IMR-90 (cell line): Measurements from ENCODE around the gene FRYL. TPM values are rescaled to one million over a fixed set of nuclear protein-coding genes. Genes with fewer than 3 reads are reported as not detected.

Source experiments
- ATAC-seq: fragments of 200-7000 bp; cut with Tn5 transposase; 2 replicates; pipeline ENCODE4 v1.9.1; 2020; ENCODE audit warnings: low read depth, mild to moderate bottlenecking, moderate library complexity
- BruUV-seq: library from RNA; stranded (reverse); fragments of 400-500 nt; replicated peaks from 2 replicates; lab custom pipeline; 2021; lab: Mats Ljungman, UMichigan
- CTCF ChIA-PET: fragments of 300-600 bp; formaldehyde crosslinking; extraction: SDS; loops from one replicate; lab custom pipeline; 2021; ENCODE audit warnings: antibody characterized with exemption; lab: Yijun Ruan, JAX
- POLR2A ChIA-PET: fragments of 300-600 bp; sonication (Branson Sonifier 250); formaldehyde crosslinking; loops from one replicate; lab custom pipeline; 2022; ENCODE audit warnings: antibody characterized with exemption; ENCODE audit not compliant: unreplicated experiment; lab: Charles Lee
- DNase-seq: peaks from one replicate; pipeline ENCODE4 v3.0.0; 2013
- H2AFZ ChIP-seq: replicated peaks from 2 replicates; pipeline ENCODE3; 2013; ENCODE audit warnings: low read length, mild to moderate bottlenecking; ENCODE audit not compliant: poor library complexity
- H2AK5ac ChIP-seq: 2 replicates; pipeline ENCODE4 v1.6.1; 2013; ENCODE audit warnings: low read depth, low read length, inconsistent platforms
- H2AK9ac ChIP-seq: replicated peaks from 2 replicates; pipeline ENCODE3; 2013; ENCODE audit warnings: mild to moderate bottlenecking, low read depth, low read length, moderate library complexity; ENCODE audit not compliant: poor library complexity
- H2BK120ac ChIP-seq: 2 replicates; pipeline ENCODE4 v1.6.1; 2013; ENCODE audit warnings: low read depth, low read length, inconsistent platforms
- H2BK15ac ChIP-seq: 3 replicates; pipeline ENCODE4 v1.6.1; 2013; ENCODE audit warnings: low read depth, low read length, inconsistent platforms
- H2BK20ac ChIP-seq: 2 replicates; pipeline ENCODE4 v1.6.1; 2013; ENCODE audit warnings: low read depth, mild to moderate bottlenecking, inconsistent platforms, low read length, moderate library complexity
- H2BK5ac ChIP-seq: 2 replicates; pipeline ENCODE4 v1.6.1; 2013; ENCODE audit warnings: mild to moderate bottlenecking, low read depth, low read length, inconsistent platforms; ENCODE audit not compliant: poor library complexity, severe bottlenecking
- H3K14ac ChIP-seq: replicated peaks from 2 replicates; pipeline ENCODE4 v1.6.1; 2013; ENCODE audit warnings: low read depth, low read length, inconsistent platforms
- H3K18ac ChIP-seq: 2 replicates; pipeline ENCODE4 v1.6.1; 2013; ENCODE audit warnings: low read depth, low read length, control low read depth
- H3K23ac ChIP-seq: 2 replicates; pipeline ENCODE4 v1.6.1; 2013; ENCODE audit warnings: low read depth, low read length, inconsistent platforms
- H3K27ac ChIP-seq: 2 replicates; pipeline ENCODE4 v1.5.1; 2013; ENCODE audit warnings: mild to moderate bottlenecking, control low read depth, low read length; ENCODE audit not compliant: insufficient read depth
- H3K27me3 ChIP-seq: 2 replicates; pipeline ENCODE4 v1.6.1; 2013; ENCODE audit warnings: low read length; ENCODE audit not compliant: control insufficient read depth, insufficient read depth
- H3K36me3 ChIP-seq: 2 replicates; pipeline ENCODE4 v1.6.1; 2013; ENCODE audit warnings: low read length, mixed read lengths; ENCODE audit not compliant: control insufficient read depth, insufficient read depth
- H3K4ac ChIP-seq: 2 replicates; pipeline ENCODE4 v1.6.1; 2013; ENCODE audit warnings: low read depth, low read length, inconsistent platforms
- H3K4me1 ChIP-seq: 2 replicates; pipeline ENCODE4 v1.6.1; 2013; ENCODE audit warnings: low read length, mixed read lengths; ENCODE audit not compliant: control insufficient read depth, insufficient read depth
- H3K4me2 ChIP-seq: 2 replicates; pipeline ENCODE4 v1.6.1; 2013; ENCODE audit warnings: low read depth, mild to moderate bottlenecking, control low read depth, low read length, moderate library complexity
- H3K4me3 ChIP-seq: 2 replicates; pipeline ENCODE4 v1.5.1; 2013; ENCODE audit warnings: low read depth, mild to moderate bottlenecking, control low read depth, low read length, moderate library complexity; ENCODE audit not compliant: insufficient read depth
- H3K56ac ChIP-seq: 2 replicates; pipeline ENCODE4 v1.6.1; 2013; ENCODE audit warnings: low read length, inconsistent platforms; ENCODE audit not compliant: insufficient read depth; ENCODE audit errors: extremely low read depth
- H3K79me1 ChIP-seq, 2 experiments: 2 replicates each; pipeline ENCODE4 v1.6.1; 2013; ENCODE audit warnings: low read length in 2 of 2, inconsistent platforms in 1 of 2, low read depth in 1 of 2
- H3K9ac ChIP-seq: 2 replicates; pipeline ENCODE4 v1.6.1; 2013; ENCODE audit warnings: low read depth, low read length, control low read depth
- H3K9me1 ChIP-seq: 2 replicates; pipeline ENCODE4 v1.6.1; 2013; ENCODE audit warnings: low read length, inconsistent platforms; ENCODE audit not compliant: insufficient read depth
- H3K9me3 ChIP-seq: 2 replicates; pipeline ENCODE4 v1.6.1; 2013; ENCODE audit warnings: low read length; ENCODE audit not compliant: control insufficient read depth, insufficient read depth
- H4K20me1 ChIP-seq: 2 replicates; pipeline ENCODE4 v1.6.1; 2013; ENCODE audit warnings: low read length, inconsistent platforms; ENCODE audit not compliant: insufficient read depth
- H4K5ac ChIP-seq: 2 replicates; pipeline ENCODE4 v1.6.1; 2013; ENCODE audit warnings: mild to moderate bottlenecking, low read depth, low read length, control low read depth
- H4K8ac ChIP-seq, 2 experiments: 2 replicates each; pipeline ENCODE4 v1.6.1; 2013; ENCODE audit warnings: low read depth in 2 of 2, low read length in 2 of 2, control low read depth in 1 of 2, inconsistent platforms in 1 of 2
- H4K91ac ChIP-seq: 2 replicates; pipeline ENCODE4 v1.6.1; 2013; ENCODE audit warnings: low read depth, low read length, inconsistent platforms; ENCODE audit not compliant: insufficient read depth
- WGBS, 2 experiments: methylation state at CpG; one replicate each; pipeline versions ENCODE4 v1.1.5 to v1.1.7; 2013; ENCODE audit warnings: missing lambda C conversion rate in 2 of 2; ENCODE audit not compliant: insufficient read length in 1 of 2; ENCODE audit errors: extremely low coverage in 2 of 2; 5-methylcytosine and 5-hydroxymethylcytosine counted together
- dilution Hi-C: fragments of 300-500 bp; cut with HindIII; formaldehyde crosslinking; loops from one replicate; pipeline ENCODE4 v1.14.3; 2018; ENCODE audit warnings: low sequenced_read_pairs; ENCODE audit not compliant: unreplicated experiment
- in situ Hi-C: fragments of 300-500 bp; cut with MboI; formaldehyde crosslinking; loops from 3 replicates; pipeline ENCODE4 v1.14.3; 2019; ENCODE audit warnings: low sequenced_read_pairs, inconsistent platforms, mixed read lengths
- intact Hi-C: fragments of 100-400 bp; cut with micrococcal nuclease; formaldehyde crosslinking; loops from 2 replicates; pipeline ENCODE4 v1.10.0; 2022
- polyA plus RNA-seq, 3 experiments: library from polyadenylated mRNA; depleted of rRNA; stranded (reverse); fragments of >200 nt; gene quantifications; 2 replicates each; pipeline ENCODE4 v1.2.3, GENCODE V29; 2012; ENCODE audit warnings: low replicate concordance in 1 of 3
- total RNA-seq: library from RNA; depleted of rRNA; stranded (reverse); fragments of >200 nt; gene quantifications from 2 replicates; pipeline ENCODE4 v1.2.3, GENCODE V29; 2012
- TF ChIP-seq, protein P1 (sequence below): fragments of 150-350 bp; IDR thresholded peaks from 2 replicates; pipeline ENCODE4 v1.6.1; 2016; ENCODE audit warnings: low read depth, mild to moderate bottlenecking, low read length, moderate library complexity, borderline replicate concordance

The FRYL gene
- total and polyA plus RNA-seq, 2 of the 4 experiments (the other 2 are of a cell fraction): 9.9 to 77.4 TPM

DNA sequence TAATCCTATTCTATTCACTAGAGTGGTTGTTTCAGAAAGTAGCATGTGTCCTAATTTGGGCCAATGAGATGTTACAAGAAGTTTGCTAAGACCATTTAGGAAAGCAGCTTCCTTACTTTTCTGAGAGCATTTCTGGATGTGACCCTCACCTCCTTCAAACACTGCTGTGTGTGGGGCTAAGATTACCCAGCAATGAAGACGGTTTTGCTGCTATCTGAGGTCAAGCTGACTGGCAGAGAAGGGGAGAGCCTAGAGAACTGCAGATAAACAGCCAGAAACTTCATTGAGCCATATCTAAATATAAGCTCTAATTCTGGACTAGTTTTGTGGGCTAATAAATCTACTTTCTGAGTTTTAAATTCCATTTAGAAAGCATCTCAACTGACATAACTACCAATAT is 253.7 kb downstream of the FRYL start:
- ATAC-seq: no peak
- Histone ChIP-seq H4K5ac (no peak overlapping the region), H4K8ac (no peak overlapping the region), H4K20me1 (no peaks in the 10 kb centered on the region), H4K91ac (no peak overlapping the region), H3K4me1 (no peaks in the 10 kb centered on the region), H3K79me1 (no peaks in the 10 kb centered on the region; a peak in 1 of 4 replicates), H3K9me3 (no peaks in the 10 kb centered on the region), H3K9ac (no peak overlapping the region), H2BK120ac (no peak overlapping the region), H3K4me3 (no peak overlapping the region), H3K56ac (no peak overlapping the region), H3K14ac (no peak overlapping the region), H2BK15ac (no peak overlapping the region), H3K27me3 (no peaks in the 10 kb centered on the region), H3K18ac (no peak overlapping the region), H2AFZ (no peak overlapping the region), H3K4ac (no peak overlapping the region), H3K4me2 (no peak overlapping the region), H3K36me3 (peaks cover 34% of the 10 kb centered on the region), H2AK5ac (no peak overlapping the region), H2AK9ac (no peak overlapping the region), H3K23ac (no peak overlapping the region), H3K27ac (no peak overlapping the region), H3K9me1 (peaks cover 6% of the 10 kb centered on the region; the same call in 1 of the 2 replicates), H2BK20ac (no peak overlapping the region), H2BK5ac (no peak overlapping the region)
- in situ Hi-C loops (no loop called here), intact Hi-C loops (no loop called here), dilution Hi-C loops (no loop called here)
- DNase-seq: no peak
- TF ChIP-seq, protein P1, sequence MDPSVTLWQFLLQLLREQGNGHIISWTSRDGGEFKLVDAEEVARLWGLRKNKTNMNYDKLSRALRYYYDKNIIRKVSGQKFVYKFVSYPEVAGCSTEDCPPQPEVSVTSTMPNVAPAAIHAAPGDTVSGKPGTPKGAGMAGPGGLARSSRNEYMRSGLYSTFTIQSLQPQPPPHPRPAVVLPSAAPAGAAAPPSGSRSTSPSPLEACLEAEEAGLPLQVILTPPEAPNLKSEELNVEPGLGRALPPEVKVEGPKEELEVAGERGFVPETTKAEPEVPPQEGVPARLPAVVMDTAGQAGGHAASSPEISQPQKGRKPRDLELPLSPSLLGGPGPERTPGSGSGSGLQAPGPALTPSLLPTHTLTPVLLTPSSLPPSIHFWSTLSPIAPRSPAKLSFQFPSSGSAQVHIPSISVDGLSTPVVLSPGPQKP: no peak
- ChIA-PET CTCF (no interaction called here), POLR2A (interaction anchor here (0.6 kb wide), 1 partner anchor 443 kb away, joined by 5 read pairs; no protein-coding TSS in a partner anchor)
- no CpG with 5 or more reads among the region's 1 CpG for WGBS, 2 experiments
- no TSS peak for BruUV-seq
